SU-DHL-6 (cell line): ENCODE results near the gene PRRX1.

Experiments used
- H2AFZ ChIP-seq: fragments of 200-600 bp; sonication (generic); 2 replicates; pipeline ENCODE4 v1.6.1; 2014; ENCODE audit warnings: low read depth, mild to moderate bottlenecking, moderate library complexity, mixed read lengths, antibody characterized with exemption, low read length; ENCODE audit not compliant: severe bottlenecking
- H3F3A ChIP-seq: fragments of 200-600 bp; shearing (Covaris generic); 2 replicates; pipeline ENCODE4 v1.6.0; 2016; ENCODE audit warnings: antibody characterized with exemption, mild to moderate bottlenecking; ENCODE audit not compliant: insufficient read depth
- H3K27ac ChIP-seq: fragments of 200-600 bp; sonication (generic); 2 replicates; pipeline ENCODE4 v1.5.1; 2016; ENCODE audit warnings: low read depth, mild to moderate bottlenecking, low read length, moderate library complexity, mixed read lengths
- H3K27me3 ChIP-seq: fragments of 200-600 bp; sonication (generic), shearing (Covaris generic); 2 replicates; pipeline ENCODE4 v1.6.0; 2014; ENCODE audit warnings: mild to moderate bottlenecking, low read length
- H3K36me3 ChIP-seq: fragments of 200-600 bp; sonication (generic); 2 replicates; pipeline ENCODE4 v1.6.1; 2014; ENCODE audit warnings: mild to moderate bottlenecking, low read length, mixed read lengths
- H3K4me2 ChIP-seq: fragments of 300-600, 200-600 bp; shearing (Covaris generic), sonication (generic); 2 replicates; pipeline ENCODE4 v1.6.0; 2014; ENCODE audit warnings: low read length, low read depth, mild to moderate bottlenecking; ENCODE audit not compliant: poor library complexity, severe bottlenecking
- H3K4me3 ChIP-seq: fragments of 200-600 bp; sonication (generic); 2 replicates; pipeline ENCODE4 v1.5.1; 2014; ENCODE audit warnings: antibody characterized with exemption, low read length, mild to moderate bottlenecking, mixed read lengths; ENCODE audit not compliant: insufficient read depth, poor library complexity, severe bottlenecking
- H3K79me2 ChIP-seq: fragments of 200-600 bp; sonication (generic); 2 replicates; pipeline ENCODE4 v1.6.1; 2014; ENCODE audit warnings: mild to moderate bottlenecking, low read length, moderate library complexity; ENCODE audit not compliant: insufficient read depth
- H3K9ac ChIP-seq: fragments of 200-600 bp; sonication (generic); 2 replicates; pipeline ENCODE4 v1.7.0; 2014; ENCODE audit warnings: mild to moderate bottlenecking, low read length
- H3K9me2 ChIP-seq: fragments of 200-600 bp; sonication (generic); replicated peaks from 2 replicates; pipeline ENCODE4 v1.6.1; 2014; ENCODE audit warnings: low read length; ENCODE audit not compliant: insufficient read depth
- H3K9me3 ChIP-seq: fragments of 200-600 bp; sonication (generic); 2 replicates; pipeline ENCODE4 v1.6.1; 2014; ENCODE audit warnings: low read length, mixed read lengths; ENCODE audit not compliant: insufficient read depth
- H4K20me1 ChIP-seq: fragments of 200-600 bp; sonication (generic); 2 replicates; pipeline ENCODE4 v1.6.1; 2014; ENCODE audit warnings: low read depth, mild to moderate bottlenecking, antibody characterized with exemption, low read length, moderate library complexity, mixed read lengths
- EZH2phosphoT487 ChIP-seq: fragments of 200-600 bp; sonication (generic), shearing (Covaris generic); conservative IDR thresholded peaks from 2 replicates; pipeline ENCODE4 v1.6.1; 2018; ENCODE audit warnings: mild to moderate bottlenecking, antibody characterized with exemption, low read length, moderate library complexity, mixed read lengths
- TF ChIP-seq, protein P1 (sequence below): fragments of 200-600 bp; sonication (generic); IDR thresholded peaks from one replicate; pipeline ENCODE4 v1.5.1; 2017; ENCODE audit warnings: antibody characterized with exemption, mild to moderate bottlenecking, low read length, moderate library complexity; ENCODE audit not compliant: insufficient read depth, poor library complexity, severe bottlenecking

PRRX1 gene

DNA sequence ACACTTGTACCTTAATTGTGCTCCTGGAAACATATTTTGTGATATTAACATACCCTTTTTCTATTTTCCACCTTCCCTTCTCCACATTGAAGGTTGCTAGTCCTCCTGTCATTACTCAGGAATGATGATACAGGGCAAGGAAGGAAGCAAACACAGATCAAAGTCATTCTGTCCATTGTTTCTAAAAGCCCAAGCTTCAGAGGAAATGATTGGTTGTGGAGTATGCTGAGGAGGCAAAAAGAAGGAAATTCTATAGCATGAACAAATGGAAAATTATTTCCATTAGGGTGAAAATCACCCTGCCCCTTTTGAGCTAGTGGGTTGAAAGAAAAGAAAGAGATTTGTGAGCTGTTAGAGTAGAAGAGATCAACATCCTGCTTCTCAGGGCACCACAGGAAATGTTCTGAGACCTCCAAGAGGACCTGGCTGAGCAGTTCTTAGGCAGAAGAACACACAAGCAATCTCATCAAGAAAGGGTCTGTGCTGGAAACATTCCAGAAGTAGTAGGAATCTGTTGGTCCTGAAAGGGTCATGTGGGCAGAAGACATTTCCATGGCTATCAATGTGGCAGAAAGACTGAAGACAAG is 29.0 kb upstream of the PRRX1 start:
- no peaks in the 10 kb centered on the region for H3K9me3 ChIP-seq
- no peak overlapping the region for H3K4me2 ChIP-seq
- no peak overlapping the region for H3K4me3 ChIP-seq
- H3F3A ChIP-seq = no peaks in the 10 kb centered on the region
- no peaks in the 10 kb centered on the region for H3K79me2 ChIP-seq
- H2AFZ ChIP-seq = no peak overlapping the region
- H4K20me1 ChIP-seq = no peaks in the 10 kb centered on the region
- H3K27me3 ChIP-seq = no peaks in the 10 kb centered on the region
- H3K27ac ChIP-seq = no peak overlapping the region
- H3K36me3 ChIP-seq = no peaks in the 10 kb centered on the region
- no peaks in the 10 kb centered on the region for H3K9me2 ChIP-seq
- TF ChIP-seq EZH2phosphoT487 = no peak
- TF ChIP-seq, protein P1, sequence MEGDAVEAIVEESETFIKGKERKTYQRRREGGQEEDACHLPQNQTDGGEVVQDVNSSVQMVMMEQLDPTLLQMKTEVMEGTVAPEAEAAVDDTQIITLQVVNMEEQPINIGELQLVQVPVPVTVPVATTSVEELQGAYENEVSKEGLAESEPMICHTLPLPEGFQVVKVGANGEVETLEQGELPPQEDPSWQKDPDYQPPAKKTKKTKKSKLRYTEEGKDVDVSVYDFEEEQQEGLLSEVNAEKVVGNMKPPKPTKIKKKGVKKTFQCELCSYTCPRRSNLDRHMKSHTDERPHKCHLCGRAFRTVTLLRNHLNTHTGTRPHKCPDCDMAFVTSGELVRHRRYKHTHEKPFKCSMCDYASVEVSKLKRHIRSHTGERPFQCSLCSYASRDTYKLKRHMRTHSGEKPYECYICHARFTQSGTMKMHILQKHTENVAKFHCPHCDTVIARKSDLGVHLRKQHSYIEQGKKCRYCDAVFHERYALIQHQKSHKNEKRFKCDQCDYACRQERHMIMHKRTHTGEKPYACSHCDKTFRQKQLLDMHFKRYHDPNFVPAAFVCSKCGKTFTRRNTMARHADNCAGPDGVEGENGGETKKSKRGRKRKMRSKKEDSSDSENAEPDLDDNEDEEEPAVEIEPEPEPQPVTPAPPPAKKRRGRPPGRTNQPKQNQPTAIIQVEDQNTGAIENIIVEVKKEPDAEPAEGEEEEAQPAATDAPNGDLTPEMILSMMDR = no peak
- H3K9ac ChIP-seq = no peak overlapping the region

DNA sequence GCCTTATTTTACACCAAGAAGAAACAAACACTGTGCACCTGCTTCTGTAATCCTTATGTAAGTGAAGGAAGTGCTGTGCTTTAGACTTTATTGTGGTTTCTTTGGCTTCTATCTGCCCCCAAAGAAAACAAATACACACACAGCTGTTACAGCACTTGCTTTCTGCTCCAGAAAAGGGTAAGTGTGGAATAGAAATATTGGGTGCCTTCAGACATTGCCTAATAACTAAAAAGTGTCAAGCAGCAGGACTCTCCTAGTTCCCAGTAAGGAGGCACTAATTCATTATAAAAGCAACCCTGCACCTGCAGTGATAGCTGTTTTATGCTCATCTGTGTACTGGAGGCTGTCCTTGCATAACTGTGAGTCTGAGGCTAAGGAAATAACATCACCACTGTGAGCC is 23.4 kb upstream of the PRRX1 start:
- H3F3A ChIP-seq = no peaks in the 10 kb centered on the region
- TF ChIP-seq, protein P1 = no peak
- TF ChIP-seq EZH2phosphoT487 = no peak
- no peaks in the 10 kb centered on the region for H3K9me3 ChIP-seq
- no peaks in the 10 kb centered on the region for H3K9me2 ChIP-seq
- H3K27ac ChIP-seq = no peak overlapping the region
- no peak overlapping the region for H3K4me3 ChIP-seq
- no peak overlapping the region for H3K9ac ChIP-seq
- no peaks in the 10 kb centered on the region for H3K27me3 ChIP-seq
- no peak overlapping the region for H2AFZ ChIP-seq
- no peaks in the 10 kb centered on the region for H3K79me2 ChIP-seq
- H3K4me2 ChIP-seq = no peak overlapping the region
- H3K36me3 ChIP-seq = no peaks in the 10 kb centered on the region
- H4K20me1 ChIP-seq = no peaks in the 10 kb centered on the region

DNA sequence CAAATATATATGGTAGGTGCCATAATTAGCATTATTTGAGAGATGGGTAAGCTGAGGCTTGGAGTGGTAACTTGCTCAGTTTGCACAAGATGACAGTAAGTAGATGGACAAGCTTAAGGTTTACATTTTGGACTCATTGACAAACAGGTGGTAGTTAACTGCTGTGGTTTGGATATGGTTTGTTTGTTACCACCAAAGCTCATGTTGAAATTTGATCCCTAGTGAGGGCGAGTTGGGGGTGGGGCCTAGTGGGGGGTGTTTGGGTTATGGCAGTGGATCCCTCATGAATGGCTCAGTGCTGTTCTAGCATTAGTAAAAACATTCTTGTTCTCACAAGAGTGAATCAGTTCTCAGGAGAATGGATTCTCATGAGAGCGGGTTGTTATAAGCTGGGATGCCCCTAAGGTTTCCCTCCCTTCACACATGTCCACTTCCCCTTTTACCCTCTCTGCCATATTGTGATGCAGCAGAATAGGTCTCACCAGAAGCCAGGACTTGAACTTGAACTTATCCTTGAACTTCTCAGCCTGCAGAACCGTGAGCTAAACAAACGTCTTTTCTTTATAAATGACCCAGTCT is 6.6 kb upstream of the PRRX1 start:
- Histone ChIP-seq H3F3A (no peaks in the 10 kb centered on the region), H3K4me3 (no peak overlapping the region), H4K20me1 (no peaks in the 10 kb centered on the region), H3K9ac (no peak overlapping the region), H3K27me3 (no peaks in the 10 kb centered on the region), H3K36me3 (no peaks in the 10 kb centered on the region), H3K9me3 (no peaks in the 10 kb centered on the region), H3K9me2 (no peaks in the 10 kb centered on the region), H3K79me2 (no peaks in the 10 kb centered on the region), H2AFZ (no peak overlapping the region), H3K27ac (no peak overlapping the region), H3K4me2 (no peak overlapping the region)
- TF ChIP-seq, protein P1 = no peak
